CD4-positive, alpha-beta T cell treated with Interleukin-15 for 4 hours (primary cell): ENCODE results near the gene BMP7.

Experiments used
- DNase-seq: peaks from one replicate; pipeline ENCODE4 v3.0.0-alpha.2; 2020; ENCODE audit warnings: low spot score

BMP7 gene

GRCh38 chr20:57190536-57191264 lies 75.7 kb downstream of the BMP7 start:
- DNase-seq: no peak

DNA sequence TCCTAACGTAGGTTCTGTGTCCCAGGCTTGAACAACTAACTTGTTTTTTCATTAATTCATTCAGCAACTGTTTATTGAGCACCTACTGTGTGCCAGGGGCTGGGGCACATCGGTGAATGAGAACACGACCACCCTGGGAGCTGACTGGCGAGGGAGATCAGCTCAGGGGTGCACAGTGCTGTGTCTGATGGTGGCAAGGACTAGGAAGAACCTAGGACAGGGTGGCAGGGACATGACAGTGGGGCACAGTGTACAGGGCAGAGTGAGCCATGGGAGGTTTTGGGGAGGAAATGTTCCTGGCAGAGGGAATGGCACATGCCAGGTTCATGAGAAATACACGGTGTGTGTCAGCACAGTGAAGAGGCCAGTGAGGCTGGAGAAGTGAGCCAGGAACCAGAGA lies 76.7 kb downstream of the BMP7 start:
- DNase-seq: no peak

- no peak for DNase-seq
These were observed 77.8 kb downstream of the BMP7 start for GRCh38 chr20:57188576-57189079.

GRCh38 chr20:57188056-57188455 lies 78.4 kb downstream of the BMP7 start:
- no peak for DNase-seq

GRCh38 chr20:57187068-57187634 lies 79.3 kb downstream of the BMP7 start:
- DNase-seq: no peak

DNA sequence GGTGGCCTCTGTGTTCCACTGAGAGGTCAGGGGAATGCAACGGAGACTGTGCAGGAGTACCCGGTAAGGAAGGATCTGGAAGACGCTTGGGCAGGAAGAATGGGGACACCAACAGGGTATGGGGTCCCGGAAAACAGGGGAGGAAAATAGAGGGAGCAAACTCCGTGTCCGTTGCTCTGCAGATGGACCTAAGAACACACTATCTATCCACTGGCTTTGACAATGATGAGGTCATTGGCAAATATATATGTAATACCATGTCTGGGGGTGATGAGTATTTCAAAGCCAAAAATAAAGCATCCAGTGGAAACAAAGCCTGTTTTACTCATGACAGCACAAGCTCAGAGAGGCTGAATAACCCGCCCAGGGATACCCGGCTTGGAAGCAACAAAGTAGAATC lies 80.2 kb downstream of the BMP7 start:
- no peak for DNase-seq

- no peak for DNase-seq
These were observed 81.2 kb downstream of the BMP7 start for GRCh38 chr20:57185188-57185743.

- no peak for DNase-seq
These were observed 82.9 kb downstream of the BMP7 start for GRCh38 chr20:57183457-57184009.

- no peak for DNase-seq
These were observed 84.8 kb downstream of the BMP7 start for GRCh38 chr20:57181639-57182038.

- no peak for DNase-seq
These were observed 85.5 kb downstream of the BMP7 start for GRCh38 chr20:57180954-57181353.

DNA sequence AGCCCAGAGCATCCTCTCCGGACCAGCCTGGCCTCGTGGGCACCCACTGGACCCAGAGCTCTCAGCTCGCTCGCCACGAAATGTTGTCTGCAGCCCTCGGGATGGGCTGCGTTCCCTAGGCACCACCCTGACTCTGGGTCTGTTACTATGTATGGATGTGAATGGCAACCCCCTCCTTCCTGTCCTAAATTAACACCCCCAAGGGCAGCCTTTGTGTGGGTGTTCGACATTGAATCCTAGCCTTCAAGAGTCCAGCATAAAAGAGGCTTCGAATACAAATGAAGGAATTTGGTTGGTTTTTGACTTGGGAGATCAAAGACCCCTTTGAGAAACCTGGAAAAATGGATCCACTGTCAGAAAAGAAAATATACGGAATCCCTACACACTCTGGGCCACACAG lies 86.1 kb downstream of the BMP7 start:
- no peak for DNase-seq

- no peak for DNase-seq
These were observed 87.2 kb downstream of the BMP7 start for GRCh38 chr20:57179265-57179664.

DNA sequence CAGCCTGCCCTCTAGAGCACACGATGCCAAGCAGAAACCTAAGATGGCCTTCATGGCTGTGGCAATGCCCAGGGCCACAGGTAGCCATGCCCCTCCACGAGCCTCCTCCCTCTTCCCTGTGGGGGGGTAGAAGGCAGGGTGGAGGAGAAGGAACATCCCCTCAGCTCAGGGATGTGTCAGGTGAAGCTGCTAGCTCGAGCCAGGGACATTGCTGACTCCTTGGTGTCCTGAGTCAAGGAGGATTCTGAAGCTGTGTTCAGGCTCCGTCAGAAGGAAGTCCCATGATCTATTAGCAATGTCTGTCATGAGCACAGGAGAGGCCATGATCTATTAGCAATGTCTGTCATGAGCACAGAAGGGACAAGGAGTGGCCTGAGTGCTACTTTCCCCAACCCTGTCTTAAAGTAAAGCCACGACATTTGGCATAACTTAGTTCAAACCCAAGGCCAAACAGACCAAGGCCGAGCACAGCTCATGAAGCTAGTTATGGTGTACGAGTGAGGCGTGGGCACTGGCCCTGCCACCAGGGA lies 87.8 kb downstream of the BMP7 start:
- no peak for DNase-seq

DNA sequence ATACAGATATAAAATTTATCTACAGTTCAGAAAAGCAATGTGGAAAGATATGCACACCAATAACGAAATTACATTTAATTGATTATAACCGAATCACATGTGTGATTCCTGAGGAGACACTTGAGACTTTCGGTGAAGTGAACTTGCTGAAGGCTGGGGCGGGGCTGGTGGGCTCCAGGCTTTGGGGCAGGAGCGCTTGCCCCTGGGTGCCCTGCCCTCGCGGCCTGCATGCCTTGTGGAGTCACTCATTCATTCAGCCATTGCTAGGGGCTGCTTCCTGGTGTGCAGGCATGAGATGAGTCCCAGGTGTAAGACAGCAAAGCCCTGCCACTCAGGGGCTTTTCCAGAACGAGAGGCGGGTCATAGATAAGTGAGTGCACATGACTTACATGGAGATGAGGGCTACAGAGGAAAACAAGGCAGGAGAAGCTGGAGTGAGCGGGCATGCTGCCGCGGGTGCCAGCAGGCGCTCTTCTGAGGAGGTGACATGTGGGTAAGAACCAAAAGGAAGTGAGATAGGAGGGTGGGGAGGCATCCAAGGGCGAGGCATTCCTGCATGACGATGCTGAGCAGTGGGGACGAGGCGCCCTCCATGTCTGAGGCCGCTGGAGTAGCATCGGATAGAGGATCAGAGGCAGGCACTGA lies 88.7 kb downstream of the BMP7 start:
- no peak for DNase-seq

DNA sequence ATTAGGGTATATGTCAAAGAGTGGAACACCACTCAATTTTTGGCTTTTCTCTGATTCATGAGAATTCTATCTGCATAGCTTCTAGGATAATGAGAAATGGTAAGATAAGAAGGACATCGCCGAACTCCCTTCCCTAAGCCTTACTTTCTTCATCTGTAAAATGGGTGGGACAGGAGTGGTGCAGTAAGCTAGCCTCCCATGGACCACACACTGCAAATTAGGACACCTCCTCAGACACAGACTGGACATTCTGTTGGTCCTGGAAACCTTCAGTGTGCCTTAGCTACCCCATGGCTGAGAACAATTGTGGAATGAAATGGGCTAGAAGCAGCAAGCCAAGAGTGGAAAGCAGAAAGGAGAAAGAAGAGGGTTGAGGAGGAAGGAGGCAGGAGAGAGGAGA lies 89.6 kb downstream of the BMP7 start:
- no peak for DNase-seq

DNA sequence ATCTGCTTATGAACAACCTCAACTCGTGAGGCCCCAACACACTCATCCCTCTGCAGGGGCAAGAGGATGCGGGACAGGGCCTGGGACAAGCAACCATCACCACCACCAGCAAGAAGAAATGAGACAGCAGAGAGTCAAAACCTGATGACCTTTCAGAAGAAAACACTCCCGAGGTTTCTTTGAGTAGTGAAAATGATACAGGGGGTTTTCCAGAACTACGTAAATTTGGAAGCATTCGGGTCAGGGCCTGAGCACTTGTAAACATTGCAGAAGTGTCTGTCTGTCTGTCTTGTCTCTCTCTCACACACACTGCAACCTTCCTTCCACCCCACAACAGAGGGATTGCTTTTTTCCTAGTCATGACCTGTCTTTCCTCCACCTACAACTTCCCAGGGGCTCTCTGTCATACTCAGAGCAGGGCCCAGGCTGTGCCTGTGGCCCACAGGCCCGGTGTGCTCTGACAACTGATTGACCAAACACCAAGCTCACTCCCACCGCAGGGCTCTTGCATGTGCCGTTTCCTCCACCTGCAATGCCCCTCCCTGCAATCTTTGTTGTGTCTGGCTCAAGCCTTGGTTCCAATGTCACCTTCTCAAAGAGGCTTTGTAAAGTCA lies 90.9 kb downstream of the BMP7 start:
- DNase-seq: no peak

DNA sequence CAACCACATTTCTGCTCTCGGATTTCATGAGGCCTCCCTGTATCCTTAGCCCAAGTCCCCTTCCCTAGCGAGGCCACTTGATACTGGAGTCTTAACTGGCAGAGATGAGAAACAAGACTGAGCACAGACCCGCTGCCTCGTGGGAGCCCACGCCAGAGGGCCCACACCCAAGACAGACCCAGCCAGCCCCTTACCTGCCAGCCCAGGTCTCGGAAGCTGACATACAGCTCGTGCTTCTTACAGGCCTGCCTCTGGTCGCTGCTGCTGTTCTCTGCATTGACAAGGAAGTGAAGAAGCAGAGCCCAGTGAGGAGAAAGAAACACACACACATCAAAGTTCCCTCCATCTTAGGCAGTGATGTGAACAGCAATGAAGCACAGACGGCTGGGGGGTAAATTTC lies 91.7 kb downstream of the BMP7 start:
- DNase-seq: no peak

- DNase-seq: no peak
These were observed 92.5 kb downstream of the BMP7 start for GRCh38 chr20:57173986-57174385.

DNA sequence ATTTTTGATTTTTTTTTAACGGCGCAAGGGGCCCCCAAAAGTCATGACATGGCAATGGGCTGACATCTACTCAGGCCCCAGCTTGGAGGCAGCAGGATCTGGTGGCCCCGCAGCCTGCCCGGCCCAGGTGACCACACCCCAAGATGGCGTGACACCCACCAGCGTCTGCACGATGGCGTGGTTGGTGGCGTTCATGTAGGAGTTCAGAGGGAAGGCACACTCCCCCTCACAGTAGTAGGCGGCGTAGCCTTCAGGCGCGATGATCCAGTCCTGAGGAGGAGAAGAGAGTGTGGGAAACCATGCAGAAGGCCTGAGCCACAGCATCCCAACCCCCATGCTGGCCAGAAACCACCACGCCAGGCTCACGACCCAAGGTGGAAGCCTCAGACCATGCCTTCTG lies 93.4 kb downstream of the BMP7 start:
- no peak for DNase-seq

- DNase-seq: no peak
These were observed 96.1 kb downstream of the BMP7 start for GRCh38 chr20:57170343-57170742.

DNA sequence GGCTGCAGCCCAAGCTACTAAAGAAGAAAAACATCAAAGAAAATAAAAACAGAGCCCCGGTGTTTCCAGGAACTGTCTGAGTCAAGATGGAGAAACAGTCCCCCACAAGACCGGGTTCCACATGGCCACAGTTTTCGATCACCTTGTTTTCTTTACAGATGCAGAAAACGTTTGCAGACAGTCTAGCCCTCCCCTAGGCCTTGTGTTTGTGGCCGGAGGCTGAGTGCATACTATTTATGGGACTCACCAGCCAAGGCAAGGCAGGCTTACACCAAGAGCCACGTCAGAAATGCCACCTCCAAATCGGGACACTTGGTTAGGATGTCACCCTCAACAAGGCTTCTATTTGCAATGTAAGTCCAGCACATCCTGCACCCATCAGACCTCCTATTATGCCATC lies 97.3 kb downstream of the BMP7 start:
- no peak for DNase-seq
